Measurements from ENCODE around the gene REEP6.
A peak's percentile ranks its signal among the peaks of the same experiment; 100 is the strongest.
"Not testable (repeated sequence)": the region's sequence is repeated elsewhere in the genome, so short reads cannot be mapped to it uniquely, and the experiment has no call there.

The REEP6 gene

GRCh38 chr19:1507763-1508506 lies 17.0 kb downstream of the REEP6 start:
- peak; percentile 84 to 85 for DNase-seq (ENCODE audit: low read depth in 2 of 2)

GRCh38 chr19:1508507-1508856 lies 17.5 kb downstream of the REEP6 start:
- no peak for DNase-seq (ENCODE audit: low read depth in 2 of 2)

- DNase-seq (ENCODE audit: low read depth in 2 of 2): no peak
Observed at GRCh38 chr19:1509602-1510441, 18.8 kb downstream of the REEP6 start.

- no peak for DNase-seq (ENCODE audit: low read depth in 2 of 2)
Observed at GRCh38 chr19:1510442-1510806, 19.4 kb downstream of the REEP6 start.

- no peak for DNase-seq (ENCODE audit: low read depth in 2 of 2)
Observed at GRCh38 chr19:1510807-1511206, 19.8 kb downstream of the REEP6 start.

GRCh38 chr19:1511318-1512317 lies 20.6 kb downstream of the REEP6 start:
- DNase-seq (ENCODE audit: low read depth in 2 of 2): no peak

GRCh38 chr19:1512671-1513498 lies 21.9 kb downstream of the REEP6 start, which contains the start of gene ADAMTSL5:
Gene ADAMTSL5, minus strand, starts transcription at chr19:1513019. Its CDS starts 2,076 bp downstream, at chr19:1510943.
- DNase-seq (ENCODE audit: low read depth in 2 of 2): peak; percentile 46 to 69

- DNase-seq (ENCODE audit: low read depth in 2 of 2): peak; percentile 28 to 56
Observed at GRCh38 chr19:1513499-1514294, 22.7 kb downstream of the REEP6 start.

GRCh38 chr19:1514295-1514661 lies 23.3 kb downstream of the REEP6 start:
- DNase-seq (ENCODE audit: low read depth in 2 of 2): no peak

GRCh38 chr19:1514986-1515721 lies 24.2 kb downstream of the REEP6 start:
- DNase-seq (ENCODE audit: low read depth in 2 of 2): no peak

- DNase-seq (ENCODE audit: low read depth in 2 of 2): no peak
Observed at GRCh38 chr19:1516395-1516753, 25.4 kb downstream of the REEP6 start.

- DNase-seq (ENCODE audit: low read depth in 2 of 2): no peak
Observed at GRCh38 chr19:1518471-1518870, 27.5 kb downstream of the REEP6 start.

- DNase-seq (ENCODE audit: low read depth in 2 of 2): not testable (repeated sequence)
Observed at GRCh38 chr19:1519802-1520201, 28.8 kb downstream of the REEP6 start.

GRCh38 chr19:1520203-1520780 lies 29.3 kb downstream of the REEP6 start:
- no peak for DNase-seq (ENCODE audit: low read depth in 2 of 2)

GRCh38 chr19:1521636-1522035 lies 30.7 kb downstream of the REEP6 start:
- DNase-seq (ENCODE audit: low read depth in 2 of 2): no peak

- no peak for DNase-seq (ENCODE audit: low read depth in 2 of 2)
Observed at GRCh38 chr19:1522061-1522460, 31.1 kb downstream of the REEP6 start.

- no peak for DNase-seq (ENCODE audit: low read depth in 2 of 2)
Observed at GRCh38 chr19:1522838-1523237, 31.9 kb downstream of the REEP6 start.

GRCh38 chr19:1523412-1524286 lies 32.7 kb downstream of the REEP6 start, which contains the start of gene PLK5:
Gene PLK5, plus strand, starts transcription at chr19:1524077. Its CDS starts 2,920 bp downstream, at chr19:1526997.
- no peak for DNase-seq (ENCODE audit: low read depth in 2 of 2)
